SW480 (cell line): ENCODE measurements around the gene COPZ2.

Experiments used
- DNase-seq: peaks from one replicate; pipeline ENCODE4 v3.0.0-alpha.2; 2016; ENCODE audit warnings: low spot score

The COPZ2 gene

DNA sequence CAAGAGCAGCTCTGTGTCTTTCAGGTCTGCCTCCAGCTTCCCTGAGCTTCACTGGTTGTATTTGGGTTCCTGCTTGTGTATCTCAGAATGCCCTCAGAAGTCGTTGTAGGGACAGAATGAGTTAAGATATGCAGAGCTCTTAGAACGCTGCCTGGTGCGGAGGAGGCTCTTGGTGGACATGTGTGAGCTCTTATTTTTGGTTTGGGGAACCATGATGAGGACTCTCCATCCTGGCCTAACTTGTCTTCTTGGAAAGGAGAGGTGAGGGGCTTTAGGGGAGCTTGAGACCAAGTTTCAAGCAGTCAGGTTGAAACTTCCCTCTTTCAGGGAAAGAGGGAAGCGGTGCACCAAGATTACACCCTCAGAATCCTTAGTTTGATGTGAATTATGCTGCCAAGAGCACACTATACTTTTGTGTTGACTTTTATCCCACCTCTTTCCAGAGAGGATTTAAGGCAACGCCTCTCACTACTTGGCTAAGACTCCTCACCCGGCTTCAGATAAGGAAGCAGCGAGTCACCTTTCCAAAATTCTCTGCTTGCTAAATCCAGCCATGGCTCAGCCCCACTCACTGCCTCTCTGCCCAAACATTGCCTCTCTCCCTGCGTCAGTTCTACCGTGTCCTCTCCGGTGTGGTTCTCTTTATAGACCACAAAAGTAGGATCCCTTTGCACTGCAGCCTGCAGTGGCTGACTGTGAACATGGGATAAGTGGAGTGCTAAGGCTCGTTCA, 53.9 kb downstream of the COPZ2 start:
- DNase-seq, result no peak

DNA sequence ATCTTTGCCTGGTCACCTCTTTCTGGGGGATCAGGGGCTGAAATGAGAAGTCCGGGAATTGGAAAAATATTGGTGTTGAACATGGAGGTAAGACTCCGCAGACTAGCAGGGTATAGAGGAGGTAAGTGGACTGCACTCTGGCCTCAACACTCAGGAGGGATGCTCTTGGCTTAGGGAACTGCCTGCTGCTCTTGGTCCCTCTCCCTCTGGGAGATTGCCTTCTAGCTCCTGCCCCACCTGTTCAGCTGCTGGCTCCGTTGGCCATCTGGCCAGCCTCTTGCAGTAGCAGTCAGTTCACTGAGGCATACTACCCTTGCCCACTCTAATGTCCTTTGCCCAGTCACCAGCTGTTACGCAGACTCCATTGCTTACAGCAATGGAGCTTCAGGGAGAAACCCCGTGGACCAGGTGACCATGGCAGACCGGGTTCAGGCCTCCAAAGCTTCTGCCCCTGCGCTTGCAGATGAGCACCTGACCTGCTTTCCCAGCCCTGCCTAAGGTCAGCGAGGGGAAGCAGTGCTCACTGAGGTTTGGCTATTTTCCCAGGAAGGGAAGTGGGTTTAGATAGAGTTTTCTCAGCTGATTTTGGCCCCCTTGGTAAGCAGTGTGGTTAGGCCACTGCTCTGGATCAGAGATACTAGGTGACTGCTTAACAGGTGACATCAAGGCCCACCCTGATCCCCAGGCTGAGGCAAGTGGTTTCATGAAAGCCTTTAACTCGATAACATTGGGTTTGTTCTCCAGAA, 54.8 kb downstream of the COPZ2 start:
- no peak for DNase-seq

GRCh38 chr17:47982091-47982617, 55.4 kb downstream of the COPZ2 start:
- no peak for DNase-seq

DNA sequence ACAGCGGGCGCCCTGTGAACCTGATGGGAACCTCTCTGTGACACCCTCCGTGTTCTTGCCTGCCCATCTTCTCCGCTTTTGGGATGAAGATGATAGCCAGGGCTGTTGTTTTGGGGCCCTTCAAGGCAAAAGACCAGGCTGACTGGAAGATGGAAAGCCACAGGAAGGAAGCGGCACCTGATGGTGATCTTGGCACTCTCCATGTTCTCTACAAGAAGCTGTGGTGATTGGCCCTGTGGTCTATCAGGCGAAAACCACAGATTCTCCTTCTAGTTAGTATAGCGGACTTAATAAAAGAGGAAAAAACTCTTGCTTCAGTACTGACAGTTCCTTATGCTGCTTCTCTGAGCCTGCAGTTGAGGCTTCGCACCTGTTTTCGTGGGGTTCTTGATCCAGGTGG, 56.1 kb downstream of the COPZ2 start:
- DNase-seq, result no peak

- no peak for DNase-seq
Observed at GRCh38 chr17:47980541-47980940, 57.1 kb downstream of the COPZ2 start.

GRCh38 chr17:47978324-47978723, 59.3 kb downstream of the COPZ2 start:
- DNase-seq, result peak; percentile 44
